Panc1 (cell line): ENCODE data around the gene GP9. TPM values are rescaled to one million over a fixed set of nuclear protein-coding genes. Genes with fewer than 3 reads are reported as not detected.

ENCODE experiments used
- ATAC-seq: fragments of 200-7000 bp; cut with Tn5 transposase; 2 replicates; pipeline ENCODE4 v1.9.1; 2020; ENCODE audit warnings: mild to moderate bottlenecking, moderate library complexity
- BruUV-seq: library from RNA; stranded (reverse); fragments of 400-500 nt; replicated peaks from 2 replicates; lab custom pipeline; 2021; lab: Mats Ljungman, UMichigan
- CTCF ChIA-PET: fragments of 300-600 bp; sonication (Branson Sonifier 250); formaldehyde crosslinking; loops from one replicate; lab custom pipeline; 2022; ENCODE audit warnings: antibody characterized with exemption; lab: Charles Lee
- POLR2A ChIA-PET: fragments of 300-600 bp; sonication (Branson Sonifier 250); formaldehyde crosslinking; loops from one replicate; lab custom pipeline; 2022; ENCODE audit warnings: antibody characterized with exemption; lab: Charles Lee
- DNase-seq: peaks from one replicate; pipeline ENCODE4 v3.0.0-alpha.2; 2010; ENCODE audit warnings: low read depth, low spot score
- H3K27ac ChIP-seq: 2 replicates; pipeline ENCODE4 v1.5.1; 2011; ENCODE audit warnings: mild to moderate bottlenecking, low read length, inconsistent platforms
- H3K27me3 ChIP-seq: fragments of 200-500 bp; sonication (Bioruptor generic); 2 replicates; pipeline ENCODE4 v1.6.0; 2014; ENCODE audit warnings: low read length, inconsistent platforms; ENCODE audit not compliant: control insufficient read depth, insufficient read depth
- H3K36me3 ChIP-seq: fragments of 200-500 bp; sonication (Bioruptor generic); 2 replicates; pipeline ENCODE4 v1.5.1; 2014; ENCODE audit warnings: inconsistent platforms, mild to moderate bottlenecking, low read length, moderate library complexity; ENCODE audit not compliant: control insufficient read depth, insufficient read depth
- H3K4me1 ChIP-seq: 2 replicates; pipeline ENCODE4 v1.5.1; 2011; ENCODE audit warnings: inconsistent platforms, mild to moderate bottlenecking, low read length, moderate library complexity; ENCODE audit not compliant: control insufficient read depth, insufficient read depth
- H3K4me3 ChIP-seq, 2 experiments: 2 replicates each; pipeline ENCODE4 v1.5.1; 2011 to 2012; ENCODE audit warnings: low read depth in 2 of 2, low read length in 2 of 2, mild to moderate bottlenecking in 2 of 2, inconsistent platforms in 1 of 2, moderate library complexity in 1 of 2
- H3K9me3 ChIP-seq: fragments of 200-500 bp; sonication (Bioruptor generic); 2 replicates; pipeline ENCODE4 v1.5.1; 2014; ENCODE audit warnings: low read depth, mild to moderate bottlenecking, inconsistent platforms, low read length, moderate library complexity; ENCODE audit not compliant: control insufficient read depth, insufficient read depth
- POLR2AphosphoS5 ChIP-seq: IDR thresholded peaks from 2 replicates; pipeline ENCODE4 v1.6.1; 2012; ENCODE audit warnings: mild to moderate bottlenecking, low read depth, low read length, moderate library complexity
- REST ChIP-seq, 2 experiments: IDR thresholded peaks; 2 replicates each; pipeline ENCODE4 v1.6.1; 2011 to 2012; ENCODE audit warnings: low read depth in 2 of 2, control low read depth in 1 of 2, low read length in 1 of 2, mild to moderate bottlenecking in 1 of 2, moderate library complexity in 1 of 2; ENCODE audit not compliant: insufficient read depth in 1 of 2
- SIN3A ChIP-seq: IDR thresholded peaks from 2 replicates; pipeline ENCODE4 v1.6.1; 2012; ENCODE audit warnings: low read depth, mild to moderate bottlenecking, low read length, moderate library complexity, borderline replicate concordance; ENCODE audit not compliant: insufficient read depth
- TCF7L2 ChIP-seq: IDR thresholded peaks from 2 replicates; pipeline ENCODE4 v1.6.1; 2011; ENCODE audit warnings: mild to moderate bottlenecking, low read depth, low read length, inconsistent platforms
- in situ Hi-C: cut with HindIII; loops from 2 replicates; pipeline ENCODE4 v1.10.0; 2016; ENCODE audit warnings: low sequenced_read_pairs, low pct_unique_long_range_greater_than_20kb
- intact Hi-C: fragments of 100-400 bp; cut with micrococcal nuclease; formaldehyde crosslinking; loops from one replicate; pipeline ENCODE4 v1.10.0; 2022; ENCODE audit not compliant: unreplicated experiment
- total RNA-seq: library from RNA; stranded (reverse); gene quantifications from one replicate; pipeline ENCODE4 v1.2.1, GENCODE V29; 2021; ENCODE audit not compliant: unreplicated experiment
- TF ChIP-seq, protein P1 (sequence below): fragments of 450-650 bp; IDR thresholded peaks from 2 replicates; pipeline ENCODE4 v1.5.1; 2017; ENCODE audit warnings: mild to moderate bottlenecking

The GP9 gene
- total RNA-seq, 1 experiment from 2014 or later = not detected

- no peak overlapping the region for H3K27ac ChIP-seq
- H3K9me3 ChIP-seq = no peaks in the 10 kb centered on the region
- no peak overlapping the region for H3K4me3 ChIP-seq
- intact Hi-C loops (no loop called here), in situ Hi-C loops (no loop called here)
- H3K27me3 ChIP-seq = no peaks in the 10 kb centered on the region
- ATAC-seq (peak; percentile 68; the same call in 1 of the 2 replicates), DNase-seq (no peak)
- no TSS peak for BruUV-seq
- CTCF ChIA-PET = interaction anchor here (0.9 to 1.3 kb wide), 2 partner anchors 13 to 14 kb away, joined by 3 to 5 read pairs; no protein-coding TSS in a partner anchor
- TF ChIP-seq TCF7L2 (no peak), POLR2AphosphoS5 (no peak), SIN3A (no peak), REST (IDR thresholded peaks at IDR 0.05; ENCODE audit: insufficient read depth in 1 of 2, low read depth in 2 of 2, low read length in 1 of 2) (no peak)
- TF ChIP-seq, protein P1, sequence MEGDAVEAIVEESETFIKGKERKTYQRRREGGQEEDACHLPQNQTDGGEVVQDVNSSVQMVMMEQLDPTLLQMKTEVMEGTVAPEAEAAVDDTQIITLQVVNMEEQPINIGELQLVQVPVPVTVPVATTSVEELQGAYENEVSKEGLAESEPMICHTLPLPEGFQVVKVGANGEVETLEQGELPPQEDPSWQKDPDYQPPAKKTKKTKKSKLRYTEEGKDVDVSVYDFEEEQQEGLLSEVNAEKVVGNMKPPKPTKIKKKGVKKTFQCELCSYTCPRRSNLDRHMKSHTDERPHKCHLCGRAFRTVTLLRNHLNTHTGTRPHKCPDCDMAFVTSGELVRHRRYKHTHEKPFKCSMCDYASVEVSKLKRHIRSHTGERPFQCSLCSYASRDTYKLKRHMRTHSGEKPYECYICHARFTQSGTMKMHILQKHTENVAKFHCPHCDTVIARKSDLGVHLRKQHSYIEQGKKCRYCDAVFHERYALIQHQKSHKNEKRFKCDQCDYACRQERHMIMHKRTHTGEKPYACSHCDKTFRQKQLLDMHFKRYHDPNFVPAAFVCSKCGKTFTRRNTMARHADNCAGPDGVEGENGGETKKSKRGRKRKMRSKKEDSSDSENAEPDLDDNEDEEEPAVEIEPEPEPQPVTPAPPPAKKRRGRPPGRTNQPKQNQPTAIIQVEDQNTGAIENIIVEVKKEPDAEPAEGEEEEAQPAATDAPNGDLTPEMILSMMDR = no peak
- H3K36me3 ChIP-seq = no peaks in the 10 kb centered on the region
- H3K4me1 ChIP-seq = 0 out of 2 replicates have a peak, but pooled peaks cover 7% of the 10 kb centered on the region
- POLR2A ChIA-PET = no interaction called here
Measured at GRCh38 chr3:129039271-129040038, 21.1 kb upstream of the GP9 start.

GRCh38 chr3:129040039-129040336, 20.6 kb upstream of the GP9 start:
- H3K4me3 ChIP-seq = no peak overlapping the region
- no peak overlapping the region for H3K27ac ChIP-seq
- ChIA-PET POLR2A (no interaction called here), CTCF (no interaction called here)
- no TSS peak for BruUV-seq
- in situ Hi-C loops (no loop called here), intact Hi-C loops (no loop called here)
- ATAC-seq = no peak
- DNase-seq = no peak
- H3K36me3 ChIP-seq = no peaks in the 10 kb centered on the region
- H3K9me3 ChIP-seq = no peaks in the 10 kb centered on the region
- TF ChIP-seq, protein P1 = no peak
- TF ChIP-seq TCF7L2 (no peak), SIN3A (no peak), REST (IDR thresholded peaks at IDR 0.05; ENCODE audit: insufficient read depth in 1 of 2, low read depth in 2 of 2, low read length in 1 of 2) (no peak), POLR2AphosphoS5 (no peak)
- no peaks in the 10 kb centered on the region for H3K27me3 ChIP-seq
- H3K4me1 ChIP-seq = 0 out of 2 replicates have a peak, but pooled peaks cover 7% of the 10 kb centered on the region
